Measurements from ENCODE around the gene C11orf91.

Gene C11orf91

GRCh38 chr11:33660962-33661361, 39.7 kb downstream of the C11orf91 start:
- no peak overlapping the region for H3K27ac ChIP-seq (ENCODE audit: low read length)
- DNase-seq (no peak), ATAC-seq (ENCODE audit: insufficient read depth, low read depth) (no peak)
- H3K79me2 ChIP-seq (ENCODE audit: insufficient read depth, low read length), result no peaks in the 10 kb centered on the region
- no peaks in the 10 kb centered on the region for H4K20me1 ChIP-seq (ENCODE audit: insufficient read depth, low read length)
- no peak overlapping the region for H3K4me2 ChIP-seq (ENCODE audit: insufficient read depth, low read length)
- H2AFZ ChIP-seq (ENCODE audit: low read depth, low read length), result no peak overlapping the region
- H3K9ac ChIP-seq (ENCODE audit: low read depth, low read length), result no peak overlapping the region
- no peaks in the 10 kb centered on the region for H3K36me3 ChIP-seq (ENCODE audit: insufficient read depth, low read length)
- H3K27me3 ChIP-seq (ENCODE audit: insufficient read depth, low read length, poor library complexity), result peaks cover 8% of the 10 kb centered on the region
- no peaks in the 10 kb centered on the region for H3K4me1 ChIP-seq (ENCODE audit: insufficient read depth, low read length)
- no peaks in the 10 kb centered on the region for H3K9me3 ChIP-seq (ENCODE audit: insufficient read depth, low read length, severe bottlenecking)
- no peak overlapping the region for H3K4me3 ChIP-seq (ENCODE audit: low read depth in 1 of 2, low read length in 2 of 2)
- TF ChIP-seq EZH2 (IDR thresholded peaks at IDR 0.05; ENCODE audit: borderline replicate concordance, low read depth, low read length, severe bottlenecking), result no peak
- TF ChIP-seq, protein P1, sequence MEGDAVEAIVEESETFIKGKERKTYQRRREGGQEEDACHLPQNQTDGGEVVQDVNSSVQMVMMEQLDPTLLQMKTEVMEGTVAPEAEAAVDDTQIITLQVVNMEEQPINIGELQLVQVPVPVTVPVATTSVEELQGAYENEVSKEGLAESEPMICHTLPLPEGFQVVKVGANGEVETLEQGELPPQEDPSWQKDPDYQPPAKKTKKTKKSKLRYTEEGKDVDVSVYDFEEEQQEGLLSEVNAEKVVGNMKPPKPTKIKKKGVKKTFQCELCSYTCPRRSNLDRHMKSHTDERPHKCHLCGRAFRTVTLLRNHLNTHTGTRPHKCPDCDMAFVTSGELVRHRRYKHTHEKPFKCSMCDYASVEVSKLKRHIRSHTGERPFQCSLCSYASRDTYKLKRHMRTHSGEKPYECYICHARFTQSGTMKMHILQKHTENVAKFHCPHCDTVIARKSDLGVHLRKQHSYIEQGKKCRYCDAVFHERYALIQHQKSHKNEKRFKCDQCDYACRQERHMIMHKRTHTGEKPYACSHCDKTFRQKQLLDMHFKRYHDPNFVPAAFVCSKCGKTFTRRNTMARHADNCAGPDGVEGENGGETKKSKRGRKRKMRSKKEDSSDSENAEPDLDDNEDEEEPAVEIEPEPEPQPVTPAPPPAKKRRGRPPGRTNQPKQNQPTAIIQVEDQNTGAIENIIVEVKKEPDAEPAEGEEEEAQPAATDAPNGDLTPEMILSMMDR (IDR thresholded peaks at IDR 0.05; ENCODE audit: borderline replicate concordance, extremely low read depth, low read length, poor library complexity, severe bottlenecking), result no peak

DNA sequence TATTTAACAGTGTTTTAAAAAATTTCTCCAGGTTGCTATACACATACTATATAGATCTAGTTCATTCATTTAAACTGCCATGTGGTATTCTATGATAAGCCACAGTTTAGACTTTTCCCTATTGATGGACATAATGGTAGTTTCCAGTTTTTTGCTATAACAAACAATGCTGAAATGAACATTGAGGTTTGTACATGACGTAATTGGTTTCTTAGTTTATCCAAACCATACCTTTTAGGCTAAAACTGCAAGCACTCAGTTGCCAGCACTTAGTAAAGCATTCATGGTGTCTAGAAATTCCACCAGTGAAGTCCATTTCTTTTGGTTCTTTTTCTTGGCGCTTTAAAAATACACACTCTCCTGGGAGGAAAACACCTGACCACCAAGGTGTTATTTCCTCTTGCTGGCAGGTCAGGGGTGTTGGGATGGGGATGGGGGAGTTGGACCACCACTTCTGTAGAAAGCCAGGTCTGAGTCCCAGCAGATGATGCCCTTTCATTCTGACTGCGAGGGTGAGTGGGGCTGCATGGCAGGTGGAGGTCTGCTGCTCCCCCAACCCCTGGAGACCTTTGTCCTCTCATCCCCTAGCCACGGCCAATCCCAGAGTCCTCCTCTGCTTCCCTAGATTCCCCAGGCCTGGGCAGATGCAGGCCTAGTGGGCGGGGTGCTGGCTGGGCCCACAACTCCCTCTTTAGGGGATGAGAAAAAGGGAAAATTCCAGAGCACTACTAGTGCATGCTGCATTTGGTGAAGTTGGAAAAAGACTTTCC, 41.1 kb downstream of the C11orf91 start:
- H3K4me3 ChIP-seq (ENCODE audit: low read depth in 1 of 2, low read length in 2 of 2), result no peak overlapping the region
- ATAC-seq (ENCODE audit: insufficient read depth, low read depth), result no peak
- H3K27me3 ChIP-seq (ENCODE audit: insufficient read depth, low read length, poor library complexity), result peaks cover 8% of the 10 kb centered on the region
- H3K79me2 ChIP-seq (ENCODE audit: insufficient read depth, low read length), result no peaks in the 10 kb centered on the region
- no peak overlapping the region for H3K9ac ChIP-seq (ENCODE audit: low read depth, low read length)
- no peaks in the 10 kb centered on the region for H3K4me1 ChIP-seq (ENCODE audit: insufficient read depth, low read length)
- no peak for TF ChIP-seq EZH2 (IDR thresholded peaks at IDR 0.05; ENCODE audit: borderline replicate concordance, low read depth, low read length, severe bottlenecking)
- TF ChIP-seq, protein P1 (IDR thresholded peaks at IDR 0.05; ENCODE audit: borderline replicate concordance, extremely low read depth, low read length, poor library complexity, severe bottlenecking), result no peak
- H3K9me3 ChIP-seq (ENCODE audit: insufficient read depth, low read length, severe bottlenecking), result no peaks in the 10 kb centered on the region
- H4K20me1 ChIP-seq (ENCODE audit: insufficient read depth, low read length), result no peaks in the 10 kb centered on the region
- H3K27ac ChIP-seq (ENCODE audit: low read length), result no peak overlapping the region
- H2AFZ ChIP-seq (ENCODE audit: low read depth, low read length), result no peak overlapping the region
- no peak for DNase-seq
- H3K36me3 ChIP-seq (ENCODE audit: insufficient read depth, low read length), result no peaks in the 10 kb centered on the region
- H3K4me2 ChIP-seq (ENCODE audit: insufficient read depth, low read length), result no peak overlapping the region

GRCh38 chr11:33658195-33658900, 42.3 kb downstream of the C11orf91 start:
- Histone ChIP-seq H3K27ac (ENCODE audit: low read length) (no peak overlapping the region), H3K9ac (ENCODE audit: low read depth, low read length) (no peak overlapping the region), H3K4me1 (ENCODE audit: insufficient read depth, low read length) (no peaks in the 10 kb centered on the region), H3K9me3 (ENCODE audit: insufficient read depth, low read length, severe bottlenecking) (no peaks in the 10 kb centered on the region), H3K4me2 (ENCODE audit: insufficient read depth, low read length) (no peak overlapping the region), H4K20me1 (ENCODE audit: insufficient read depth, low read length) (no peaks in the 10 kb centered on the region), H3K79me2 (ENCODE audit: insufficient read depth, low read length) (no peaks in the 10 kb centered on the region), H3K36me3 (ENCODE audit: insufficient read depth, low read length) (no peaks in the 10 kb centered on the region), H3K4me3 (ENCODE audit: low read depth in 1 of 2, low read length in 2 of 2) (no peak overlapping the region), H3K27me3 (ENCODE audit: insufficient read depth, low read length, poor library complexity) (peaks cover 8% of the 10 kb centered on the region), H2AFZ (ENCODE audit: low read depth, low read length) (no peak overlapping the region)
- ATAC-seq (ENCODE audit: insufficient read depth, low read depth), result no peak
- no peak for TF ChIP-seq EZH2 (IDR thresholded peaks at IDR 0.05; ENCODE audit: borderline replicate concordance, low read depth, low read length, severe bottlenecking)
- TF ChIP-seq, protein P1 (IDR thresholded peaks at IDR 0.05; ENCODE audit: borderline replicate concordance, extremely low read depth, low read length, poor library complexity, severe bottlenecking), result no peak
- no peak for DNase-seq

All from DND-41 (cell line).